GM19328 (cell line): ENCODE data around the gene GARIN5B.

Source experiments
- ATAC-seq: cut with Tn5 transposase; IDR thresholded peaks from one replicate; pipeline ENCODE4 v1.9.1; 2021; ENCODE audit warnings: mild to moderate bottlenecking, moderate library complexity; ENCODE audit not compliant: unreplicated experiment

Gene GARIN5B

DNA sequence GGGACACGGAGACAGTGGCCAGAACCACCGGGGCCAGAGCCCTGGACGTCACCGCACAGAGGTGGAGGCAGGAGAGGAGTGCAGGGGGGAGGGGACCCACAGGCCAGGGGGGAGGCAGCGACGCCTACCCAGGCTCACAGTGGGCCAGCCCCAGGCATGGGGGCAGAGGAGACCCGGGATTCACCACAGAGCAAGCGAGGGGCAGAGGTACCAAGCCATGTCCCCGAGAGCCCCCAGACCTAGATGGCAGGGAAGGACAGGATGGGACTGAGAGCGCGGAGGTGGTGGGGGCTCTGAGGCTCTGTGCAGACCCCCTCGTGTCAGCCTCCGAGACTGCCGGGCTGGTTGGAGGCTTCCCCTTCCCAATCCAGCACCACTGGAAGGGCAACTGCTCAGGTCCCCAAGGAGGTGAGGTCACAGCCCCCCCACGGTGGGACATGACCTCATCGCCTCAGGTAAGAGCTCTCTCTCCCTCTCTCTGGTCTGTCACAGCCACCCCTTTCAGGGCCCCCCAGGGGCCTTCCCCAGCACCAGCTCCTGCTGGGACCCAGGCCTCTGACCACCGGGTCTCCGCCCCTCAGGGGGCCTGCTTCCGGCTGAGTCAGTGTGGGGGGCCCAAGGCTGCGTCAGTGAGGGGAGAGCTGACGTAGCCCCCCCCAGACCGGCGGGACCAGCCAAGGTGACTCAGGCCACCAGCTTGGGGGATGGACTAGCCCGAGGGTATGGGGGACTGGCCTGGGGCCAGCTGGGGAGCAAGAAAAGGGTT lies 9.4 kb upstream of the GARIN5B start:
- ATAC-seq = no peak

DNA sequence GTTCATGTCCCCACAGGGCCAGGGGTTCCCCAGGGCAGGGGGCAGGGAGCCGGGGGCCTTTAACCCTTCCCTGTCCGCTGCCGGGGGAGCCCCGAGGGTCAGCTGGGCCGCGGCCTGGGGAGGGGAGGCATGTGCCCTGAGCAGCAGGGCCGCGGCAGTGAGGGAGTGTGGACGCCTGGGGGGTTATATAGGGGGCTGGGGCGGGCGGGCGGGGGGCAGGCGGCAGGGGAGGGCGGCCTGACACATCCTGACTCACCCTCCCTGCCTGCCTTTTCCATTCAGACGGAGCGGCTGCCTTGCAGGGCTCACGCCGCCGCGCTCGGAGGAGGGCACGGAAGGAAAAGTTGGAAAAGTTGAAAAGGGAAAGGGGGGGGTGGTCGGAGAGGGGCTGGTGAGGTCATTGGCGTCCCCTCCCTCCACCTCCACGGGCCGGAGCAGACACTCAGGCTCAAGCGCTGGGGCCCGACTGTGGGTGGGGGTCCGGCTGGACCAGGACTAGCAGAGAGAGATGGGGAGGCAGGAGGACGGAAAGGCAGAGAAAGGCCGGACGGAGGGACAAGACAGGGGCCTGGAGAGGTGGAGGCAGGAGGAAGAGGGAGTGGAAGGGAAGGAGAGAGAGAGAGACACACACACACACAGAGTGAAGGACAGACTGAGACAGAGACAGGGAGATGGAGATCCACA lies 7.4 kb upstream of the GARIN5B start, which contains the start of gene IL11:
IL11 (minus strand) TSS at position 159 of the 684 bp plus-strand sequence; CDS start at position 6, 153 bp downstream.
- no peak for ATAC-seq

DNA sequence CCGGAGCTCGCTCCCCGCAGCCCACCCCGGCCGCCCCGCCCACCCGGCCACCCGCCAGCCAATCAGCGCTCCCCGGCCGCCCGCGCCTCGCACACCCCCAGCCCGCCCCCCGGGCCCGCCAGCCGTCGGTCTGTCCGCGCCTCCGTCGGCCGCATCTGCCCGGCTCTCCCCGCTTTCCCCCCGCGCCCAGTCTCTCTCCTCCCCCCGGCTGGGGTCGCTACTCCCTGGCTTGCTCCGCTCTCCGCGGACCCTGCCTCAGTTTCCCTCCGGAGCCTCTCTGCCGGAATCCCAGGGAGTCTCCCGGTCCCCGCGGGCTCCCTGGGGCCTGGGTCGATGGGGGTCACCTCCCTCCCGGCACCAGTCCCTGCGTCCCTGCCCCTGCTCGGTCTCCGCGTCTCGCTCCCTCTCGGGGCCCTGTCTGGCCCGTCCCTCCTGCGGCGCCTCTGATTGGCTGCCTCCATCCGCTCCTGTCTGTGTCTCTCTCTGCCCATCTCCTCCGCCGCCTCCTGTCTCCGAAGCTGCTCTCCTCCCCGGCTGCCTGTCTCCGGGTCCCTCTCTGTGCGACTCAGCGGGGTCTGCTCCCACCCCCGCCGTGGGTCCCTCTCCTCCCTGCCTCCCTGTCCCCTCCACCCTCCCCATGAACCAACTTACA lies 6.7 kb upstream of the GARIN5B start:
- no peak for ATAC-seq

DNA sequence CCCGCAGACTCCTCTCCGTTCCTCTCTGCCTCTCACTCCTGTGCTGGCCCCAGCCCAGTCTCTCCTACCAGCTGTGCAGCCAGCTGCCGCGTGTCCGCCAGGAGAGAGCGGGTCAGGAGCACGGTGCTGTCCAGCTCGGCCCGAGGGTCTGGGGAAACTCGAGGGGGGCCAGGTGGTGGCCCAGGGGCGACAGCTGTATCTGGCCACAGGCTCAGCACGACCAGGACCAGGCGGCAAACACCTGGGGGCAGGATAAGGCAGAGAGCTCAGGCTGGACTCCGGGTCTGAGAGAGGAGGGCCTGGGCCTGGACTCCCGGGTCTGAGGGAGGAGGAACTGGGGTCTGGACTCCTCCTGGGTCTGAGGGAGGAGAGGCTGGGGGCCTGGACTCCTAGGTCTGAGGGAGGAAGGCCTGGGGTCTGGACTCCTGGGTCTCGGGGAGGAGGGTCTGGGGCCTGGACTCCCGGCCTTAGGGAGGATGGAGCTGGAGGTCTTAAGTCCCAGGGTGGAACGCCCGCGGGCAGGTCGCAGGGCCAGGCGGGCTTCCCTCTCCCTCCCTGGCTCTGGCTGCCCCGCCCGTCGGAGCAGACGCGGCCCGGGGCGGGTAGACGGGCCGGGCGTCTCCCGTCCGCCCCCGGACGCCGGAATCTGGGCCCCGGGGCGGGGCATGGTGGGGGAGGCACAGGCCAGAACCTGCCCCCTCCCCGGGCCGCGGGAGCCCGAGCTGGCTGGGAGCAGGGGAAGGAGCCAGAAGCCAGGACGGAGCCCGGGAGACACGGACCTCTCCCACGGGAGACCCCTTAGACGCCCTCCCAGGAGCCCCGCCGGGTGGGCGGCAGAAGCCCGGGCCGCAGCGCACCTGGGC lies 5.9 kb upstream of the GARIN5B start:
- ATAC-seq = no peak

DNA sequence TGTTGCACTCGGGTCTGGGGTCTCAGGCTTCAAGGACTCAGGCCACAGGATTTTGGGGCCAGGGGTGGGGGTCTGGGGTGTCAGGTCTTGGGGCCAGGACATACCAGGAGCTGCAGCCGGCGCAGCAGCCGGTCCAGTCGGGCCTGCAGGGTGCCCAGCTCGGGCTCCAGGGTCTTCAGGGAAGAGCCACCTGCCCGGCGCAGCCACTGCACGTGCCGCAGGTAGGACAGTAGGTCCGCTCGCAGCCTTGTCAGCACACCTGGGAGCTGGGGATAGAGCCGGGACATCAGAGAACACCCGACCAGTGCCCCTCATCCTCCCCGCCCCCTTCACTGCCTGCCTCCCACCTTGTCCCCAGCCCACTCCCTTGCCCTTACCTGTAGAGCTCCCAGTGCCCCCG lies 5.0 kb upstream of the GARIN5B start:
- no peak for ATAC-seq

DNA sequence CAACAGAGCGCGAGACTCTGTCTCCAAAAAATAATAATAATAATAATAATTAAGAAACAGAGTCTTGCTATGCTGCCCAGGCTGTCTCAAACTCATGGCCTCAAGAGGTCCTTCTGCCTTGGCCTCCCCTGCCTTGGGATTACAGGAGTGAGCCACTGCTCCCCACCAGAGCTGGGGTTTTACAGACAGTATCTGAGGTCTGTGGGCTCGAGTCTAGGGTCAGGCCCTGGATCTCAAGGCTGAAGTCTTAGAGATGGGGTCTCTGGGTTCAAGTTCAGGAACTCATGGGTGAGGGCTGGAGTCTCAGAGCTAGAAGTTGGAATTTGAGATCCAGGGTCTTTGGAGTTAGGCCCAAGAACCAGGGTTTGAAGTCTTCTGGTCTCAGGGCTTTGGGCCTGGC lies 3.7 kb upstream of the GARIN5B start:
- no peak for ATAC-seq

DNA sequence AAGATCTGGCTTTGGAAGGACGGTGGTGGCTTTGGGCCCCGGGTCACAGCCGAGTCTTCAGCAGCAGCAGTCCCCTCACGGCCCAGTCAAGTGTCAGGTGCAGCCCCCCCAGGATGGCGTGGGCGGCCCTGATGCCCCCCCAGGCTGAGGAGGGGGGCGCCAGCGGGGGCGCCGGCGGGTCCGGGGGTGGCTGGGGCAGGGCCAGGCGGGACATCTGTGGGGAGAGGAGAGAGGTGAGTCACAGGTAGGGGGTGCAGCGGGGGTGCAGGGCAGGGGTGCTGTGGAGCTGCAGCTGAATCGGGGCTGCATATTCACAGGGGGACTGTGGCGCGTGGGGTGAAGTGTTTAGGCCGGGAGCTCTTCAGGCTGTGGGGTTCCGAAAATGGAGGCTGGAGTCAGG lies 2.9 kb upstream of the GARIN5B start:
- ATAC-seq = no peak

DNA sequence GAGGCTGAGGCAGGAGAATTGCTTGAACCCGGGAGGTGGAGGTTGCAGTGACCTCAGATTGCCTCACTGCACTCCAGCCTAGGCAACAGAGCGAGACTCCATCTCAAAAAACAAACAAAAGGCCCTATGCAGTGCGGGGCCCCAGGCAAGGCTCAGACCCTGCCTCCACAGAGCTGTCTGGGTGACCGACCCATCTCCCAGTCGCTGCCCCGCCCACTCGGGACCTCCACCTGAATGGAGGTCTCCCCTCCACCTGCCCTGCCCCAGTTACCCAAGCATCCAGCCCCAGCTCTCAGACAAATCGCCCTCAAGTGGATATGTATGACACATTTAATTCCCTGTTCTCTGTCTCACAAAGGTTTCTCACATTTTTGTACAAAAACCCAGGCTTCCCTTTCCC lies 2.2 kb upstream of the GARIN5B start:
- no peak for ATAC-seq

DNA sequence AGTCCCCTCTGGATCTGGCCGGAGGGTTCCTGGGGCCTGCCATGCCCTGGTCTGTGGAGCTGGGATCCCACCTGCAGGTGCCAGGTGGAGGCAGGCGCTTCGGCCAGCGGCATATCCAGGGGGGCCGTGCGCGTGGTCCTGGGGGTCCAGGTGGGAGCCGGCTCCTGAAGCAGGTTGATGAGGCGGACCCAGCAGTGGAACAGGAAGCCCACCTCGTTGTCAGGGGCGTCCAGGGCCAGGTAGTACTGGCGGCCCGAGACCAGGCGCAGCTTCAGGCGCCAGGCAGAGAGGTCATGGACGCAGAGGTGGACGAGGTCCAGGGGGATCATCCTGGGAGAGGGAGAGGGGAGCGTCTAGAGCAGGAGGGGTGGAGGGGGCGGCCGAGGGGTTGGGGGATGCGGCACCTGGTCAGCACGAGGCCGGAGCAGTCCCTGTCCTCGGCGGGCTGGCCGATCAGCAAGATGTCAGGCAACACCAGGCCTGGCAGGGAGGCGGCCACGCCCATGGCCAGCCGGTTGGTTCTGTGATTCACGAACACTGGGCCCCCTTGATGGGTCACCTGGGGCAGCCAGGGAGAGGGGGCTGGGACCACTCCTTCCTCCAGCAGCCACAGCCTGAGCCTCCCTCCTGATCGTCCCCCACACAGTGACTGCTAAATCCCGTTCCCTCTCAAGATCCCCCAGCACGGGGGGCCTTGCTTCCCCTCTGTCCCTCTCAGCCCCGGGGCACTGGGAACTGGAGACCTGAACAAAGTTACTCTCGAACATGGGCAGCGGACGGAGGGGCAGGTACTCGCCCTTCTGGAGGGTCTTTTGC lies 678 bp downstream of the GARIN5B start:
- no peak for ATAC-seq

DNA sequence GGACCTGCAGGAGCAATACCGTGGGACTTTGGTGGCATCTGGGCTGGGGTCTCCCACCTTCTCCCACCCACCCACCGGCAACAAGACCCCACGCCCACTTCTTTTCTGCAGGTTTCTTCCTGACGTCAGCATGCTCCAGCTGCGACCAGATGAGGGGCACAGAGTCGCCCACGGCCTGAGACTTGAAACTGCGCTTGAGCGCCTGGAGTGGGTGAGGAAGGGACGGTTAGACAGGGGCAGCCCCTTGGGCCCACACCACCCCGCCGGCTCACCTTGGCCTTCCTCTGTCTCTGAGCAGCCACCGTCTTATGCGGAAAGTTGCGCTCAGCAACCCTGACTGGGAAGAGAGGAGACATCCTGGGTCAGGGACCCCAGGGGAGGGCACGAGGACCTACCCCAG lies 2.2 kb downstream of the GARIN5B start:
- ATAC-seq = no peak

DNA sequence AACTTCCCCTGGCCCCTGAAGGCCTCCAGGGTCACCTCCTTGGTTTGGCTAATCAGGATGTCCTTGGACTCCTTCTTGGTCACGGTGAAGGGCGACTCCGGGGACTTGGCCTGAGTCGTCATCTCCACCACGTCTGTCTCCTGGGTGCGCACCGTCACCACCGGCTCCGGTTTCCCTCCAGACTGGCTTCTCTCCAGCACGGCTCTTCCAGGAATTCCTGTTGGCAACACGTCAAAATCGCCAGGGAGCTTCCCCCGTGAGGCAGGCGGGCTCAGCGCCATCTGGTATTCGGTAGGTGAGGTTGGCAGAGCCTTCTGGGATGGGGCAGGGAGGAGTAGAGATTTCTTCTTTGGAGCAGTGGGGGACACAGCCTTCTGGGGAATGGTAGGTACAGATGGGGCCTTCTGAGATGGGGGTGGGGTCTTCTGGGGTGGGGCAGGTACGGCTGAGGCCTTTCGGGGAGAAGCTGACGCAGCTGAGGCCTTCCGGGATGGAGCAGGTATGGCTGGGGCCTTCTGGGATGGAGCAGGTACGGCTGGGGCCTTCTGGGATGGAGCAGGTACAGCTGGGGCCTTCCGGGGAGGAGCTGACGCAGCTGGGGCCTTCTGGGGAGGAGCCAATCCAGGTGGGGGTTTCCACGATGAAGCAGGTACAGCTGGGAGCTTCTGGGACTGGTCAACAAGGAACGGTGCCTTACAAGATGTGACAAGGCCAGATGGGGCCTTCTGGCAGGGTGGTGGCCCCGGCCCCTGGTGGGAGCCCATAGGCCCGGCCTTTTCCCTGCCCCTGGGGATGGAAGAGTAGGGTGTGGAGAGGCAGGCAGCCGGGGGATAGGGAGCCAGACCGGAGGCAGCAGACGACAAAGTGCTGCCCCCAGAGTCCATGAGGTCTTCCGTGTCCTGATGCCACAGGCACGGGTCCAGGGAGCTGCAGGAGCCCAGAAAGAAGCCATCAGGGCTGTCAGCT lies 3.8 kb downstream of the GARIN5B start:
- no peak for ATAC-seq

DNA sequence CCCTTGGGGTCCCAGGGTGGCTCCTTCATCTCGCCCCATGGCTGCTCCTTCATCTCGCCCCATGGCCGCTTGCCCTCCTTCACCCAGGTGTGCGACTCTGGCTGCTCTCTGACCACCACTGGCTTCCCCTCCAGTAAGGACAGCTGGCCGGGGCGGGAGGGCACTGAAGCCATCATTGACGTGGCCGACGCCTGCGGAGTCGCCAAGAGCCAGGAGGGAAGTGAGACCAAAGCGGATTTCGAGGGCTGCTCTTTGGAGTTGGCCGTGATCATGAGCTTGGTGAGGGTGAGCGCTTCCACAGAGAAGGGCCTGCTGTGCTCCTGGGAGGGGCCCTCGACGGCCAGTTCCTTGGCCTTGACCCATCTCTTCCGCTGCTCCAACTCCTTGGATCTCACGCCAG lies 4.6 kb downstream of the GARIN5B start:
- ATAC-seq = no peak

DNA sequence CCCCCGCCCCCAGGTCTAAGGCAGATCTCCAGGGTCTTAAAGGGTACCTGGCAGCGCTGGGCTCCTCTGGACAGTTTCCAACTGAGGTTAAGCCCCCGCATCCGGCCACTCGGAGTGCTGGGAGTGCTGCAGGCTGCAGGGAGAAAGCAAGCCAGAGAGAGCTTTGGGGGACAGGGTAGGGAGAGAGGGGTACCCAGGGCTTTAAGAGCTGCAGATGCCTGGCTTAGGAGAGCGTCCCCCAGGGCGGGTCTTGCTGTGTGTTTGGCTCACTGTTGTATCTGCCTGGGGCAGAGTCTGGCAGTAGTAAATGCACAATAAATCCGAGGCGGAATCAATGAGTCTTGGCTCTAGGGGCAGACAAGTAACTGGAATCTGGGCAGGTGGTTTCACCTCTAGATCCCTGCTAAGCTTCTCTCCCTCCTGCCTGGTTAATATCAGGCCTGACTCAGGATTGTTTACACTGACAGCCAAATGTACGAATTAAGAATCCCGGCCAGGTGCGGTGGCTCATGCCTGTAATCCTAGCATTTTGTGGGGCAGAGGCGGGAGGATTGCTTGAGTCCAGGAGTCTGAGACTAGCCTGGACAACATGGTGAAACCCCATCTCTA lies 7.7 kb downstream of the GARIN5B start:
- ATAC-seq = no peak

DNA sequence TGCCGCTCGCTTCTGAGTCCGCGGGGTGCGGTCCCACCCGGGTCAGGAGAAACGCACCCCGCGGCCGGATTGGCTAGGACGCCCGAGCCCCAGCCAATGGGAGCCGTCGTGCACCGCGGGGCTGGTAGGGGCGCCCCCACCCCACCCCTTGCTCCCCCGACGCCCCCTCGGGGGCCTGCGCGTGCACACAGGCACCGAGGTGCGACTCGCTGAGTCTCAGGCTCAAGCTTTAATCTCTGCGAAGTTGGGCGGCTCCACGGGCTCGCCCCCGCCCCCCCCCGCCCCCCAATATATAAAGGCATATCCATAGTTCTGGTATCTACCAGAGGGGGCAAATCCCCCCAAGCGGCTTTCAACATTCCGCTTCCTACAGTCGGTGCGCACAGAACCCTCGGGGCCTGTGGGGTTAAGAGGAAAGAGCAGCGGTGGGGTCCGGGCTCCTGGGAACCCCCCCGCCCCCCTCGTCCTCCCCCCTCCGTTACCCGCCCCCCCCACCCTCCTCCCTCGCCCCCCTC lies 8.3 kb downstream of the GARIN5B start, which contains the start of gene COX6B2:
COX6B2 (minus strand) TSS at position 22 of the 515 bp plus-strand sequence. CDS start 198 bp downstream, outside the sequence.
- no peak for ATAC-seq

DNA sequence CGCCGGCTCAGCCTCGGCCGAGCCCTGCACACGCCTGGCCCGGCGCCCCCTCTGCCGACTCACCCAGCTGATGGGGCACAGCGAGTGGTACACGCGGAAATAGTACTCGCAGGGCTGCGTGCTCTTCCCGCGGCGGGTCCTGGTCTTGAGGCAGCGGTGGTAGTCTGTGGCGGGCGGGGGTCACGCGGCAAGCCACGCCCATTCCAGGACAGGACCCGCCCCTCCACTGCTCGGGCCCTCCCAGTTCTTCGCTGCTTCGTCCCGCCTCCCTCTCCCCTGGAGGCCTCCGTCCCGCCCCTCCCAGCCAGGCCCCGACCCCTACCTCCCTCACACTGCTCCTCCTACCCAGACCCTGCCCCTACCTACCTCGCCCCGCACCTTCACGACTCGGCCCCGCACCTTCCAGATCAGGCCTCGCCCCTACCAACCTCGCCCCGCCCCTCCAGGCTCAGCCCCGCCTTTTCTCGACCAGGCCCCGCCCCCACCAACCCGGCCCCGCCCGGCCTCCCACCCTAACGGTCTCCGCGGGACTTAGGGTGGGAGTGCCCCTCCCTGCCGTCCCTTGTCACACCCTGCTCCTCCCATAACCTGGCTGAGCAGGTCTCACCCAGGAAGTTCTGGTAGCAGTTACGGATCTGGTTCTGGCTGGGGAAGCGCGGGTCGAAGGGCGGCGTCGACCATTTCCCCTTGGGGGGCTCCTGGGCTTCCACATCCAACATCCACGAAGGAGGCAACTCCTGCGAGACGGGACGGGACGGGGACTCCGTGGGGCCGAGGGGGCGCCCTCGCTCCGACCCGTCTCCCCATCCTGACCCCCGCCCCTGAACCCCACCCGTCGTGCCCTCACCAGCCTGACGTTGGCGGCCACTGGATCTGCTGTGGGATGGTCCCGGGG lies 9.0 kb downstream of the GARIN5B start:
- ATAC-seq = no peak

DNA sequence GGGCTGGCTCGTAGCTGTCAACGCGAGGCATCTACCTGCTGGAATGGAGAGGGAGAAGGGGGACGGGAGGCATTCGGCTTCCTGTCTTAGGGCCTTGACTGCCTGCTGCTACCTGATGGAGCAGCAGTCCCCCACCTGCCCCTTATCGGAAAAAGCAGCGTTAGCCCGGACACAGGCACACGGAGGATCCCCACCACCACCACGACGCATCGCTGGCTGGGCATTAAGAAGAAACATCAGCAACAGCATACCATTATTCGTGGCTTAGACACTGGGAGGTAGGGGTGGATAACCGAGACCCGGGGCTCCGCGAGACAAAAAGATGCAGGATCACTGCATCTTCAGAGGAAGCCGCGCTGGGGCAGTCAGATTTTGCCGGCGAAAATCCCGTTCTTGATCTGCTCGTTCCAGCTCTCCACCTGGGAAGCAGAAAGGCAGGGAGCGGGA lies 9.7 kb downstream of the GARIN5B start:
- no peak for ATAC-seq

DNA sequence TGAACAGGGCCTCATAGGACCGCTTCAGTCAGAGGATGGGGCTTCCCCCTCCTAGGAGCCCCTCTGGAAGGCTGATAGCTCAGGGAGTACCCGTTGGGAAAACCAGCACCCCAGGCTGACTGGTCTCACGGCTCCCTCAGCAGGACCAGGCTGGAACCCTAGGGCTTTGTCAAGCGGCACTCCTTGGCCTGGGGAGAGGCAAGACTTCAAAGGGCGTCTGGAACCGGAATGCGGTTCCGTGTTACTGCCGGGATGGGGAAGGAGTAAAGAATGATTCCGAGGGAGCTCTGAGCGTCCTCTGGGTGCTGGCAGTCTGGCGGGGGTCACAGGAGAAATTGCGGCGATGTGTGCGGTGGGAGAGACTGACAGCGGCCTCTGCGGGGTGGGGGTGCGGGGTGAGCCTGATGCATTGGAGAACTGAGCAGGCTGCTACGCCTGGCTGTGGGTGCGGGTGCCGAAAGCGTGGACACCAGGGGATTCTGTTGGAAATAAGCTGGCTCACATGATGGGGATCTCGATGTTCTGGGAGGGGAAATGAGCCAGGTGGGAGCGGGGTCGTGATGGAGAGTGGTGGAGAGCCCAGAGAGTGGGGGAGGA lies 10.4 kb downstream of the GARIN5B start:
- no peak for ATAC-seq
